HepG2 (cell line): ENCODE measurements around the gene YIPF4. TPM values are rescaled to one million over a fixed set of nuclear protein-coding genes. Genes with fewer than 3 reads are reported as not detected.

Experiments
- ATAC-seq: fragments of 200-7000 bp; cut with Tn5 transposase; 3 replicates; pipeline ENCODE4 v1.9.1; 2020; ENCODE audit warnings: mild to moderate bottlenecking, moderate library complexity
- BruUV-seq: library from RNA; stranded (reverse); fragments of 400-500 nt; replicated peaks from 2 replicates; lab custom pipeline; 2021; lab: Mats Ljungman, UMichigan
- CTCF ChIA-PET: fragments of 300-600 bp; formaldehyde crosslinking; extraction: SDS; loops from one replicate; lab custom pipeline; 2021; ENCODE audit warnings: low total read pairs, inconsistent platforms, low intra/inter-chr PET ratio; lab: Yijun Ruan, JAX
- POLR2A ChIA-PET: fragments of 350-600 bp; sonication (Branson Sonifier 250); formaldehyde crosslinking; loops from one replicate; lab custom pipeline; 2020; ENCODE audit warnings: antibody characterized with exemption, inconsistent platforms; lab: Yijun Ruan, JAX
- DNase-seq: peaks from one replicate; pipeline ENCODE4 v3.0.0-alpha.2; 2015; ENCODE audit warnings: low spot score
- FAIRE-seq: peaks from 3 replicates; lab custom pipeline; 2011; peaks lifted over from hg19 to GRCh38; lab: Jason Lieb, UNC
- H2AFZ ChIP-seq: one replicate; pipeline ENCODE4 v1.6.1; 2011; ENCODE audit warnings: low read length, inconsistent platforms
- H3K27ac ChIP-seq: fragments of 300-600 bp; 3 replicates; pipeline ENCODE4 v1.8.0; 2011; ENCODE audit warnings: mixed run types, mild to moderate bottlenecking, mixed read lengths, low read length, inconsistent platforms; ENCODE audit not compliant: insufficient read depth; ENCODE audit errors: extremely low read length
- H3K27me3 ChIP-seq, 2 experiments: fragments of 200-600 bp in 1 of 2; 2 replicates in 1 of 2; 3 replicates in 1 of 2; pipeline versions ENCODE4 v1.6.0 to v1.8.0; 2011; ENCODE audit warnings: low read length in 2 of 2, mild to moderate bottlenecking in 2 of 2, moderate library complexity in 2 of 2, inconsistent platforms in 1 of 2; ENCODE audit not compliant: insufficient read depth in 2 of 2, control insufficient read depth in 1 of 2
- H3K36me3 ChIP-seq, 2 experiments: fragments of 200-600 bp in 1 of 2; replicated peaks in 1 of 2; 2 replicates in 1 of 2; 3 replicates in 1 of 2; pipeline versions ENCODE4 v1.5.1 to v1.8.0; 2011; ENCODE audit warnings: low read length in 2 of 2, inconsistent platforms in 1 of 2; ENCODE audit not compliant: insufficient read depth in 2 of 2, control insufficient read depth in 1 of 2
- H3K4me1 ChIP-seq: 2 replicates; pipeline ENCODE4 v1.5.1; 2012; ENCODE audit warnings: low read length, inconsistent platforms; ENCODE audit not compliant: insufficient read depth
- H3K4me2 ChIP-seq: 2 replicates; pipeline ENCODE4 v1.6.0; 2011; ENCODE audit warnings: low read depth, low read length, inconsistent platforms
- H3K4me3 ChIP-seq, 3 experiments: fragments of 200-600 bp in 1 of 3; sonication (generic), shearing (Covaris generic) in 1 of 3; replicated peaks in 1 of 3; 2 replicates each; pipeline ENCODE4 v1.5.1; 2011 to 2016; ENCODE audit warnings: low read length in 3 of 3, inconsistent platforms in 2 of 3, low read depth in 2 of 3, mild to moderate bottlenecking in 2 of 3, control low read depth in 1 of 3, mixed read lengths in 1 of 3; ENCODE audit not compliant: insufficient read depth in 1 of 3
- H3K79me2 ChIP-seq: one replicate; pipeline ENCODE4 v1.6.1; 2011; ENCODE audit warnings: low read length, inconsistent platforms; ENCODE audit not compliant: insufficient read depth
- H3K9ac ChIP-seq: 2 replicates; pipeline ENCODE4 v1.6.0; 2011; ENCODE audit warnings: mild to moderate bottlenecking, low read depth, low read length, inconsistent platforms; ENCODE audit not compliant: insufficient read depth
- H3K9me3 ChIP-seq: 2 replicates; pipeline ENCODE4 v1.5.1; 2012; ENCODE audit warnings: mild to moderate bottlenecking, low read length
- H4K20me1 ChIP-seq: 2 replicates; pipeline ENCODE4 v1.6.0; 2011; ENCODE audit warnings: inconsistent platforms, mild to moderate bottlenecking, low read length, moderate library complexity; ENCODE audit not compliant: insufficient read depth
- ATF1 ChIP-seq: IDR thresholded peaks from 2 replicates; pipeline ENCODE4 v1.6.1; 2016; ENCODE audit warnings: mild to moderate bottlenecking, control low read depth
- GZF1 ChIP-seq: sonication (generic); formaldehyde crosslinking; IDR thresholded peaks from 2 replicates; pipeline ENCODE4 v1.5.1; 2020; ENCODE audit warnings: mild to moderate bottlenecking, missing genetic modification reagents
- RBFOX2 ChIP-seq: fragments of 200-400 bp; formaldehyde crosslinking; IDR thresholded peaks from 2 replicates; pipeline ENCODE4 v1.6.1; 2017; ENCODE audit warnings: low read depth, mild to moderate bottlenecking, low read length
- RFXANK ChIP-seq: IDR thresholded peaks from 2 replicates; pipeline ENCODE4 v1.6.1; 2016
- SOX5 ChIP-seq: IDR thresholded peaks from 2 replicates; pipeline ENCODE4 v1.6.1; 2016; ENCODE audit warnings: borderline replicate concordance
- WGBS: methylation state at CpG from one replicate; pipeline ENCODE4 v1.1.6; 2017; ENCODE audit warnings: low lambda C conversion rate; 5-methylcytosine and 5-hydroxymethylcytosine counted together
- in situ Hi-C: cut with HindIII; loops from 2 replicates; pipeline ENCODE4 v1.10.0; 2017; ENCODE audit warnings: low pct_unique_long_range_greater_than_20kb; ENCODE audit not compliant: extremely low pct_ligation_motif_present
- intact Hi-C: fragments of 100-400 bp; cut with micrococcal nuclease; formaldehyde crosslinking; loops from one replicate; pipeline ENCODE4 v1.10.0; 2022; ENCODE audit not compliant: unreplicated experiment
- polyA plus RNA-seq, 8 experiments: library from polyadenylated mRNA; depleted of rRNA in 3 of 8; stranded (reverse) in 7 of 8; unstranded in 1 of 8; fragments of >200 nt; fragmentation: Illumina TruSeq in 4 of 8; extraction: Trizol in 4 of 8; gene quantifications; 2 replicates each; pipeline versions ENCODE4 v1.2.1 to v1.2.3, GENCODE V29; 2011 to 2016; ENCODE audit warnings: low read depth in 4 of 8, missing spikeins in 1 of 8, mixed read lengths in 1 of 8; ENCODE audit not compliant: insufficient read depth in 1 of 8
- total RNA-seq, 5 experiments: library from RNA; depleted of rRNA; stranded (reverse); fragments of >200 nt; fragmentation: Illumina TruSeq; extraction: Trizol; gene quantifications; 2 replicates each; pipeline ENCODE4 v1.2.3, GENCODE V29; 2016; ENCODE audit warnings: low read depth in 1 of 5
- TF ChIP-seq, protein P1 (sequence below): sonication (generic); formaldehyde crosslinking; IDR thresholded peaks from 2 replicates; pipeline ENCODE4 v1.4.0; 2020; ENCODE audit warnings: low read depth, mild to moderate bottlenecking, missing genetic modification reagents
- TF ChIP-seq, protein P2 (sequence below): sonication (generic); formaldehyde crosslinking; IDR thresholded peaks from 2 replicates; pipeline ENCODE4 v1.9.0; 2021; ENCODE audit warnings: mild to moderate bottlenecking, missing genetic modification reagents

YIPF4 gene
- total and polyA plus RNA-seq, 2 of the 13 experiments (the other 11 are each of a cell fraction or from before 2014, with no cell fraction given): 19.0 to 43.9 TPM

GRCh38 chr2:32363597-32363996 is 85.9 kb downstream of the YIPF4 start:
- H3K9me3 ChIP-seq: no peaks in the 10 kb centered on the region
- no TSS peak for BruUV-seq
- ChIA-PET POLR2A (interaction anchor here (0.5 kb wide), 1 partner anchor 9 kb away, joined by 3 read pairs; no protein-coding TSS in a partner anchor), CTCF (no interaction called here)
- ATAC-seq (no peak), DNase-seq (no peak), FAIRE-seq (no peak)
- peaks cover 0 to 10% of the 10 kb centered on the region in 2 experiments; a peak in 2 of 5 replicates for H3K36me3 ChIP-seq
- TF ChIP-seq, protein P1, sequence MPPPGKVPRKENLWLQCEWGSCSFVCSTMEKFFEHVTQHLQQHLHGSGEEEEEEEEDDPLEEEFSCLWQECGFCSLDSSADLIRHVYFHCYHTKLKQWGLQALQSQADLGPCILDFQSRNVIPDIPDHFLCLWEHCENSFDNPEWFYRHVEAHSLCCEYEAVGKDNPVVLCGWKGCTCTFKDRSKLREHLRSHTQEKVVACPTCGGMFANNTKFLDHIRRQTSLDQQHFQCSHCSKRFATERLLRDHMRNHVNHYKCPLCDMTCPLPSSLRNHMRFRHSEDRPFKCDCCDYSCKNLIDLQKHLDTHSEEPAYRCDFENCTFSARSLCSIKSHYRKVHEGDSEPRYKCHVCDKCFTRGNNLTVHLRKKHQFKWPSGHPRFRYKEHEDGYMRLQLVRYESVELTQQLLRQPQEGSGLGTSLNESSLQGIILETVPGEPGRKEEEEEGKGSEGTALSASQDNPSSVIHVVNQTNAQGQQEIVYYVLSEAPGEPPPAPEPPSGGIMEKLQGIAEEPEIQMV (CRISPR knock-in tag): no peak
- TF ChIP-seq ATF1 (CRISPR knock-in tag) (0 out of 2 replicates have a peak, but pooled peaks have one; percentile 34), RBFOX2 (no peak), RFXANK (CRISPR knock-in tag) (no peak), SOX5 (CRISPR knock-in tag) (no peak), GZF1 (CRISPR knock-in tag) (no peak)
- TF ChIP-seq, protein P2, sequence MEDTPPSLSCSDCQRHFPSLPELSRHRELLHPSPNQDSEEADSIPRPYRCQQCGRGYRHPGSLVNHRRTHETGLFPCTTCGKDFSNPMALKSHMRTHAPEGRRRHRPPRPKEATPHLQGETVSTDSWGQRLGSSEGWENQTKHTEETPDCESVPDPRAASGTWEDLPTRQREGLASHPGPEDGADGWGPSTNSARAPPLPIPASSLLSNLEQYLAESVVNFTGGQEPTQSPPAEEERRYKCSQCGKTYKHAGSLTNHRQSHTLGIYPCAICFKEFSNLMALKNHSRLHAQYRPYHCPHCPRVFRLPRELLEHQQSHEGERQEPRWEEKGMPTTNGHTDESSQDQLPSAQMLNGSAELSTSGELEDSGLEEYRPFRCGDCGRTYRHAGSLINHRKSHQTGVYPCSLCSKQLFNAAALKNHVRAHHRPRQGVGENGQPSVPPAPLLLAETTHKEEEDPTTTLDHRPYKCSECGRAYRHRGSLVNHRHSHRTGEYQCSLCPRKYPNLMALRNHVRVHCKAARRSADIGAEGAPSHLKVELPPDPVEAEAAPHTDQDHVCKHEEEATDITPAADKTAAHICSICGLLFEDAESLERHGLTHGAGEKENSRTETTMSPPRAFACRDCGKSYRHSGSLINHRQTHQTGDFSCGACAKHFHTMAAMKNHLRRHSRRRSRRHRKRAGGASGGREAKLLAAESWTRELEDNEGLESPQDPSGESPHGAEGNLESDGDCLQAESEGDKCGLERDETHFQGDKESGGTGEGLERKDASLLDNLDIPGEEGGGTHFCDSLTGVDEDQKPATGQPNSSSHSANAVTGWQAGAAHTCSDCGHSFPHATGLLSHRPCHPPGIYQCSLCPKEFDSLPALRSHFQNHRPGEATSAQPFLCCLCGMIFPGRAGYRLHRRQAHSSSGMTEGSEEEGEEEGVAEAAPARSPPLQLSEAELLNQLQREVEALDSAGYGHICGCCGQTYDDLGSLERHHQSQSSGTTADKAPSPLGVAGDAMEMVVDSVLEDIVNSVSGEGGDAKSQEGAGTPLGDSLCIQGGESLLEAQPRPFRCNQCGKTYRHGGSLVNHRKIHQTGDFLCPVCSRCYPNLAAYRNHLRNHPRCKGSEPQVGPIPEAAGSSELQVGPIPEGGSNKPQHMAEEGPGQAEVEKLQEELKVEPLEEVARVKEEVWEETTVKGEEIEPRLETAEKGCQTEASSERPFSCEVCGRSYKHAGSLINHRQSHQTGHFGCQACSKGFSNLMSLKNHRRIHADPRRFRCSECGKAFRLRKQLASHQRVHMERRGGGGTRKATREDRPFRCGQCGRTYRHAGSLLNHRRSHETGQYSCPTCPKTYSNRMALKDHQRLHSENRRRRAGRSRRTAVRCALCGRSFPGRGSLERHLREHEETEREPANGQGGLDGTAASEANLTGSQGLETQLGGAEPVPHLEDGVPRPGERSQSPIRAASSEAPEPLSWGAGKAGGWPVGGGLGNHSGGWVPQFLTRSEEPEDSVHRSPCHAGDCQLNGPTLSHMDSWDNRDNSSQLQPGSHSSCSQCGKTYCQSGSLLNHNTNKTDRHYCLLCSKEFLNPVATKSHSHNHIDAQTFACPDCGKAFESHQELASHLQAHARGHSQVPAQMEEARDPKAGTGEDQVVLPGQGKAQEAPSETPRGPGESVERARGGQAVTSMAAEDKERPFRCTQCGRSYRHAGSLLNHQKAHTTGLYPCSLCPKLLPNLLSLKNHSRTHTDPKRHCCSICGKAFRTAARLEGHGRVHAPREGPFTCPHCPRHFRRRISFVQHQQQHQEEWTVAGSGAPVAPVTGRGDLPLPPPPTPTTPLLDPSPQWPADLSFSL (CRISPR knock-in tag): no peak
- peaks cover 72% of the 10 kb centered on the region for H4K20me1 ChIP-seq
- H3K79me2 ChIP-seq: peaks cover 100% of the 10 kb centered on the region
- no peak overlapping the region for H2AFZ ChIP-seq
- H3K9ac ChIP-seq: no peak overlapping the region
- peaks cover 77% of the 10 kb centered on the region for H3K4me1 ChIP-seq
- in situ Hi-C loops (no loop called here), intact Hi-C loops (no loop called here)
- H3K4me2 ChIP-seq: peak overlapping the region; percentile 18; the same call in 1 of the 2 replicates
- no peak overlapping the region for H3K4me3 ChIP-seq
- H3K27me3 ChIP-seq: no peaks in the 10 kb centered on the region
- H3K27ac ChIP-seq: peak overlapping the region; percentile 6
- WGBS: 61% methylated on average over 2 of the region's 2 CpGs
